GM18951 (cell line): ENCODE measurements around the gene CASP9.

Experiments
- POLR2A ChIP-seq: IDR thresholded peaks from 4 replicates; pipeline ENCODE4 v1.6.1; 2011; ENCODE audit warnings: mild to moderate bottlenecking; ENCODE audit not compliant: insufficient read length, insufficient read depth; ENCODE audit errors: extremely low read depth
- in situ Hi-C: fragments of 300-500 bp; cut with MboI; formaldehyde crosslinking; loops from one replicate; pipeline ENCODE4 v1.12.0; 2022; ENCODE audit warnings: low sequenced_read_pairs, mixed read lengths, inconsistent platforms; ENCODE audit not compliant: unreplicated experiment

CASP9 gene

GRCh38 chr1:15524021-15524282, at the start of gene CASP9:
TSS of gene CASP9 (minus strand) at chr1:15524215. CDS start at chr1:15524200, 15 bp downstream.
- peak; percentile 72 for TF ChIP-seq POLR2A
- in situ Hi-C loops, result no loop called here

GRCh38 chr1:15573477-15573876, 49.5 kb upstream of the CASP9 start:
- in situ Hi-C loops, result no loop called here
- TF ChIP-seq POLR2A, result no peak

GRCh38 chr1:15571266-15571665, 47.3 kb upstream of the CASP9 start:
- no peak for TF ChIP-seq POLR2A
- in situ Hi-C loops, result no loop called here

- in situ Hi-C loops, result no loop called here
- no peak for TF ChIP-seq POLR2A
Measured at GRCh38 chr1:15570861-15571260, 46.8 kb upstream of the CASP9 start.

- no peak for TF ChIP-seq POLR2A
Measured at GRCh38 chr1:15568387-15569073, 44.5 kb upstream of the CASP9 start.

GRCh38 chr1:15559189-15559810, 35.3 kb upstream of the CASP9 start:
- in situ Hi-C loops, result no loop called here
- no peak for TF ChIP-seq POLR2A

More at GRCh38 chr1:15568387-15569073, 44.5 kb upstream of the CASP9 start:
- in situ Hi-C loops, result no loop called here

GRCh38 chr1:15558516-15558915, 34.5 kb upstream of the CASP9 start:
- TF ChIP-seq POLR2A, result no peak
- in situ Hi-C loops, result no loop called here

- in situ Hi-C loops, result no loop called here
- no peak for TF ChIP-seq POLR2A
Measured at GRCh38 chr1:15557594-15557993, 33.6 kb upstream of the CASP9 start.

- no peak for TF ChIP-seq POLR2A
- in situ Hi-C loops, result no loop called here
Measured at GRCh38 chr1:15557008-15557407, 33.0 kb upstream of the CASP9 start.

GRCh38 chr1:15550573-15550972, 26.6 kb upstream of the CASP9 start:
- no peak for TF ChIP-seq POLR2A
- in situ Hi-C loops, result no loop called here

- TF ChIP-seq POLR2A, result no peak
- in situ Hi-C loops, result no loop called here
Measured at GRCh38 chr1:15546641-15547040, 22.6 kb upstream of the CASP9 start.

GRCh38 chr1:15543589-15544568, 19.9 kb upstream of the CASP9 start:
- no peak for TF ChIP-seq POLR2A
- in situ Hi-C loops, result no loop called here

GRCh38 chr1:15543251-15543588, 19.2 kb upstream of the CASP9 start:
- in situ Hi-C loops, result no loop called here
- no peak for TF ChIP-seq POLR2A

GRCh38 chr1:15542388-15543250, 18.6 kb upstream of the CASP9 start:
- no peak for TF ChIP-seq POLR2A
- in situ Hi-C loops, result no loop called here
